ENCODE measurements around the gene RPL7L1. TPM values are rescaled to one million over a fixed set of nuclear protein-coding genes. Genes with fewer than 3 reads are reported as not detected.

The RPL7L1 gene
- total and polyA plus RNA-seq, 2 of the 13 experiments (the other 11 are each of a cell fraction or from before 2014, with no cell fraction given): 51.6 to 179 TPM

DNA sequence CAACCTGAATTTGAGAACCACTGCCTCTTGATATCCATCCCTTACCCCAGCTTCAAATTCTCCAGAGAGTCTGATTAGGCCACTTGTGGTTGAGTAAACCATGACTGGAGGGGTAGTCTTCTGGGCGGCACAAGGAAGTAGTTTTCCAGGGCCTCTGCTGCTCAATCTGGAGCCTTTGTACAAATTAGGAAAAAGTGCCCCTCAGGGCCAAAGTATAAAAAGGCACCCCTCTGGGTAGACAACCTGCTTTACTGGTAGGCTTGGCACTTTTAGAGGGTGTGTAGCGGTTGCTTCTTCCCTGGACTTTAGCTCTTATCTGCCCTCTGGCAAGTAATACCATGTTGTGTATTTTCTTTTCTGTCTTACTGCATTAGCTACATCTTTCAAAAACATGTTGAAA is 32.9 kb upstream of the RPL7L1 start (continued):
- TF ChIP-seq SRSF9 (IDR thresholded peaks at IDR 0.05; ENCODE audit: borderline replicate concordance, insufficient read depth, low read depth, low read length, poor library complexity, severe bottlenecking) (no peak), ZNF451 (CRISPR knock-in tag; IDR thresholded peaks at IDR 0.05) (no peak), ZNF670 (CRISPR knock-in tag; IDR thresholded peaks at IDR 0.05; ENCODE audit: borderline replicate concordance) (no peak), MLLT10 (CRISPR knock-in tag; IDR thresholded peaks at IDR 0.05) (no peak)

DNA sequence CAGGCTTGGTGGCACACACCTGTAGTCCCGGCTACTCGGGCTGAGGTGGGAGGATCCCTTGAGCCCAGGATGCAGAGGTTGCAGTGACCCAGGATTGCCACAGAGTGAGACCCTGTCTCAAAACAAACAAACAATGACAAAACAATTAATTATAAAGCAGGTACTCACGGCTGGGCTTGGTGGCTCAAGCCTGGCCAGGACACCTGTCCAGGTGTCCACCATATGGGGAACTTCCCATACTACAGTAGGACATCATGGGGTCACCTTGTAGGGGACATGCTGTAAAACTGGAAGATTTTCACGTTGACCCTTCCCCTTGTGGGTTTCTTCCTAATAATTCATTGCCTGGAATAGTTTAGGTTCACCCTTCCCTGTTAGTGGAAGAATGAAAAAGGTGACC is 30.7 kb upstream of the RPL7L1 start:
- H3K4me1 ChIP-seq (ENCODE audit: insufficient read depth, low read length): peaks cover 26% of the 10 kb centered on the region
- H3K9me3 ChIP-seq (ENCODE audit: low read length): no peaks in the 10 kb centered on the region
- DNase-seq (ENCODE audit: low spot score) (no peak), ATAC-seq (no peak), FAIRE-seq (no peak)
- no peak overlapping the region for H3K4me3 ChIP-seq (replicated peaks in 1 of 3; ENCODE audit: insufficient read depth in 1 of 3, low read depth in 2 of 3, low read length in 3 of 3)
- H3K27ac ChIP-seq (ENCODE audit: extremely low read length, insufficient read depth, low read length): no peak overlapping the region
- no peak overlapping the region for H2AFZ ChIP-seq (ENCODE audit: low read length)
- no TSS peak for BruUV-seq (replicated peaks)
- peaks cover 5 to 14% of the 10 kb centered on the region in 2 experiments; a peak in 4 of 5 replicates for H3K36me3 ChIP-seq (replicated peaks in 1 of 2; ENCODE audit: control insufficient read depth in 1 of 2, insufficient read depth in 2 of 2, low read length in 2 of 2)
- ChIA-PET POLR2A (interaction anchor here (1.5 kb wide), 1 partner anchor 66 kb away, joined by 4 read pairs; no protein-coding TSS in a partner anchor), CTCF (ENCODE audit: low intra/inter-chr PET ratio, low total read pairs) (no interaction called here)
- H3K27me3 ChIP-seq (ENCODE audit: control insufficient read depth in 1 of 2, insufficient read depth in 2 of 2, low read length in 2 of 2): no peaks in the 10 kb centered on the region
- intact Hi-C loops (cut with micrococcal nuclease; ENCODE audit: unreplicated experiment) (no loop called here), in situ Hi-C loops (cut with HindIII; ENCODE audit: extremely low pct_ligation_motif_present, low pct_unique_long_range_greater_than_20kb) (no loop called here)
- 94% methylated on average over 4 of the region's 4 CpGs for WGBS (ENCODE audit: low lambda C conversion rate)
- H3K9ac ChIP-seq (ENCODE audit: insufficient read depth, low read depth, low read length): no peak overlapping the region
- H3K79me2 ChIP-seq (ENCODE audit: insufficient read depth, low read length): no peaks in the 10 kb centered on the region
- no peaks in the 10 kb centered on the region for H4K20me1 ChIP-seq (ENCODE audit: insufficient read depth, low read length)
- H3K4me2 ChIP-seq (ENCODE audit: low read depth, low read length): no peak overlapping the region
- TF ChIP-seq, protein P1, sequence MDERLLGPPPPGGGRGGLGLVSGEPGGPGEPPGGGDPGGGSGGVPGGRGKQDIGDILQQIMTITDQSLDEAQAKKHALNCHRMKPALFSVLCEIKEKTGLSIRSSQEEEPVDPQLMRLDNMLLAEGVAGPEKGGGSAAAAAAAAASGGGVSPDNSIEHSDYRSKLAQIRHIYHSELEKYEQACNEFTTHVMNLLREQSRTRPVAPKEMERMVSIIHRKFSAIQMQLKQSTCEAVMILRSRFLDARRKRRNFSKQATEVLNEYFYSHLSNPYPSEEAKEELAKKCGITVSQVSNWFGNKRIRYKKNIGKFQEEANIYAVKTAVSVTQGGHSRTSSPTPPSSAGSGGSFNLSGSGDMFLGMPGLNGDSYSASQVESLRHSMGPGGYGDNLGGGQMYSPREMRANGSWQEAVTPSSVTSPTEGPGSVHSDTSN (CRISPR knock-in tag; IDR thresholded peaks at IDR 0.05): no peak
- TF ChIP-seq SCMH1 (CRISPR knock-in tag; IDR thresholded peaks at IDR 0.05; ENCODE audit: borderline replicate concordance): no peak
- no peak for TF ChIP-seq CREM (IDR thresholded peaks at IDR 0.05)
- no peak for TF ChIP-seq CREM (CRISPR knock-in tag; IDR thresholded peaks at IDR 0.05)
- TF ChIP-seq ZNF354B (CRISPR knock-in tag; IDR thresholded peaks at IDR 0.05): no peak
- no peak for TF ChIP-seq ZNF777 (CRISPR knock-in tag; IDR thresholded peaks at IDR 0.05)
- no peak for TF ChIP-seq PCBP2 (optimal IDR thresholded peaks at IDR 0.05; ENCODE audit: low read depth, low read length, poor library complexity, severe bottlenecking)
- TF ChIP-seq, protein P2, sequence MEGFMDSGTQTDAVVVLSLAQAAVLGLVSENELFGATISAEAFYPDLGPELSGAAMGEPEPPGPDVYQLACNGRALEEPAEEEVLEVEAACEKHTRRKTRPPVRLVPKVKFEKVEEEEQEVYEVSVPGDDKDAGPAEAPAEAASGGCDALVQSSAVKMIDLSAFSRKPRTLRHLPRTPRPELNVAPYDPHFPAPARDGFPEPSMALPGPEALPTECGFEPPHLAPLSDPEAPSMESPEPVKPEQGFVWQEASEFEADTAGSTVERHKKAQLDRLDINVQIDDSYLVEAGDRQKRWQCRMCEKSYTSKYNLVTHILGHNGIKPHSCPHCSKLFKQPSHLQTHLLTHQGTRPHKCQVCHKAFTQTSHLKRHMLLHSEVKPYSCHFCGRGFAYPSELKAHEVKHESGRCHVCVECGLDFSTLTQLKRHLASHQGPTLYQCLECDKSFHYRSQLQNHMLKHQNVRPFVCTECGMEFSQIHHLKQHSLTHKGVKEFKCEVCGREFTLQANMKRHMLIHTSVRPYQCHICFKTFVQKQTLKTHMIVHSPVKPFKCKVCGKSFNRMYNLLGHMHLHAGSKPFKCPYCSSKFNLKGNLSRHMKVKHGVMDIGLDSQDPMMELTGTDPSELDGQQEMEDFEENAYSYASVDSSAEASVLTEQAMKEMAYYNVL (CRISPR knock-in tag; IDR thresholded peaks at IDR 0.05; ENCODE audit: borderline replicate concordance): no peak
- TF ChIP-seq NCOA1 (CRISPR knock-in tag; IDR thresholded peaks at IDR 0.05): no peak
- no peak for TF ChIP-seq GABPA (IDR thresholded peaks at IDR 0.05; ENCODE audit: low read depth, low read length)
- TF ChIP-seq GABPA (CRISPR knock-in tag; IDR thresholded peaks at IDR 0.05; ENCODE audit: low read depth): no peak
- no peak for TF ChIP-seq SRY (CRISPR knock-in tag; IDR thresholded peaks at IDR 0.05)
- TF ChIP-seq, protein P3, sequence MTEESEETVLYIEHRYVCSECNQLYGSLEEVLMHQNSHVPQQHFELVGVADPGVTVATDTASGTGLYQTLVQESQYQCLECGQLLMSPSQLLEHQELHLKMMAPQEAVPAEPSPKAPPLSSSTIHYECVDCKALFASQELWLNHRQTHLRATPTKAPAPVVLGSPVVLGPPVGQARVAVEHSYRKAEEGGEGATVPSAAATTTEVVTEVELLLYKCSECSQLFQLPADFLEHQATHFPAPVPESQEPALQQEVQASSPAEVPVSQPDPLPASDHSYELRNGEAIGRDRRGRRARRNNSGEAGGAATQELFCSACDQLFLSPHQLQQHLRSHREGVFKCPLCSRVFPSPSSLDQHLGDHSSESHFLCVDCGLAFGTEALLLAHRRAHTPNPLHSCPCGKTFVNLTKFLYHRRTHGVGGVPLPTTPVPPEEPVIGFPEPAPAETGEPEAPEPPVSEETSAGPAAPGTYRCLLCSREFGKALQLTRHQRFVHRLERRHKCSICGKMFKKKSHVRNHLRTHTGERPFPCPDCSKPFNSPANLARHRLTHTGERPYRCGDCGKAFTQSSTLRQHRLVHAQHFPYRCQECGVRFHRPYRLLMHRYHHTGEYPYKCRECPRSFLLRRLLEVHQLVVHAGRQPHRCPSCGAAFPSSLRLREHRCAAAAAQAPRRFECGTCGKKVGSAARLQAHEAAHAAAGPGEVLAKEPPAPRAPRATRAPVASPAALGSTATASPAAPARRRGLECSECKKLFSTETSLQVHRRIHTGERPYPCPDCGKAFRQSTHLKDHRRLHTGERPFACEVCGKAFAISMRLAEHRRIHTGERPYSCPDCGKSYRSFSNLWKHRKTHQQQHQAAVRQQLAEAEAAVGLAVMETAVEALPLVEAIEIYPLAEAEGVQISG (CRISPR knock-in tag; IDR thresholded peaks at IDR 0.05): no peak
- TF ChIP-seq, protein P4, sequence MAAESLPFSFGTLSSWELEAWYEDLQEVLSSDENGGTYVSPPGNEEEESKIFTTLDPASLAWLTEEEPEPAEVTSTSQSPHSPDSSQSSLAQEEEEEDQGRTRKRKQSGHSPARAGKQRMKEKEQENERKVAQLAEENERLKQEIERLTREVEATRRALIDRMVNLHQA (CRISPR knock-in tag; IDR thresholded peaks at IDR 0.05): no peak
